Osteocyte (in vitro differentiated cells): ENCODE results near the gene MTCH2. TPM values are rescaled to one million over a fixed set of nuclear protein-coding genes. Genes with fewer than 3 reads are reported as not detected.
A peak's percentile ranks its signal among the peaks of the same experiment; 100 is the strongest.

Experiments used
- DNase-seq: peaks from one replicate; pipeline ENCODE4 v3.0.0; 2021; ENCODE audit warnings: mixed read lengths; ENCODE audit not compliant: unreplicated experiment; ENCODE audit errors: extremely low spot score
- H3K27ac Mint-ChIP-seq: one replicate; pipeline ENCODE4 v1.8.0; 2021; ENCODE audit warnings: mild to moderate bottlenecking, mixed read lengths; ENCODE audit not compliant: unreplicated experiment
- H3K27me3 Mint-ChIP-seq: one replicate; pipeline ENCODE4 v1.8.0; 2021; ENCODE audit warnings: mixed read lengths; ENCODE audit not compliant: unreplicated experiment
- H3K36me3 Mint-ChIP-seq: one replicate; pipeline ENCODE4 v1.8.0; 2021; ENCODE audit warnings: mixed read lengths; ENCODE audit not compliant: unreplicated experiment
- H3K4me1 Mint-ChIP-seq: one replicate; pipeline ENCODE4 v1.8.0; 2021; ENCODE audit warnings: mixed read lengths; ENCODE audit not compliant: unreplicated experiment
- H3K4me3 Mint-ChIP-seq: one replicate; pipeline ENCODE4 v1.8.0; 2021; ENCODE audit warnings: mild to moderate bottlenecking, moderate library complexity, mixed read lengths; ENCODE audit not compliant: unreplicated experiment
- H3K9me3 Mint-ChIP-seq: one replicate; pipeline ENCODE4 v1.8.0; 2021; ENCODE audit warnings: mixed read lengths; ENCODE audit not compliant: unreplicated experiment
- total RNA-seq: library from RNA; stranded (reverse); gene quantifications from 2 replicates; pipeline ENCODE4 v1.2.1, GENCODE V29; 2021
- TF ChIP-seq, protein P1 (sequence below): fragments of 200-600 bp; sonication (generic); IDR thresholded peaks from 2 replicates; pipeline ENCODE4 v1.5.0; 2021; ENCODE audit warnings: antibody characterized with exemption, mild to moderate bottlenecking, moderate library complexity

The MTCH2 gene
- total RNA-seq, 1 donor from 2014 or later = 84.4 TPM

DNA sequence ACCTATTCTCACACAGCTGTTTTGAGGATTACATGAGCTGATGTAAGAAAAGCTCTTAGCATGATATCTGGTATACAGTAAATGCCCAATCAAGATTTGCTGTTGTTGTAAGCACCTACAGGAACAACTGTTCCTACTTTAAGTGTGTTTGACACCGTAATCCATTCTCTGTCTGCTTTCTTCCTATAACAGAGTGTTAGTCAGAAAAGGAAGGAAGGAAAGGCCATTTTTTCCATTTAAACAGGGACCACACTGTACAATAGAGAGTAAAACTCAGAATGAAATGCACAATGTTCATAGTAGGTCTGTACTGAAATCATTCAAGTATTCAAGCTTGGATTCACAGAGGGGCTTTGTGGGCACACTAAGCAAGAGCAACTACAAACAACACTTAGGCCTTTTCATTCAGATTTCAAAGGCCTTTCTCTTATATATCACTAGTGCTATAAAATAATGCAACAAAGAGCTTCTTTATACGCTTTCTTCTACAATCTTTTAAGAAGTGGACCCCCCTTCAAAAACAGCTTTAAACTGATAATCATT lies 21.5 kb downstream of the MTCH2 start:
- H3K36me3 Mint-ChIP-seq = peaks cover 8% of the 10 kb centered on the region
- no peaks in the 10 kb centered on the region for H3K27me3 Mint-ChIP-seq
- H3K4me1 Mint-ChIP-seq = peaks cover 5% of the 10 kb centered on the region
- TF ChIP-seq, protein P1, sequence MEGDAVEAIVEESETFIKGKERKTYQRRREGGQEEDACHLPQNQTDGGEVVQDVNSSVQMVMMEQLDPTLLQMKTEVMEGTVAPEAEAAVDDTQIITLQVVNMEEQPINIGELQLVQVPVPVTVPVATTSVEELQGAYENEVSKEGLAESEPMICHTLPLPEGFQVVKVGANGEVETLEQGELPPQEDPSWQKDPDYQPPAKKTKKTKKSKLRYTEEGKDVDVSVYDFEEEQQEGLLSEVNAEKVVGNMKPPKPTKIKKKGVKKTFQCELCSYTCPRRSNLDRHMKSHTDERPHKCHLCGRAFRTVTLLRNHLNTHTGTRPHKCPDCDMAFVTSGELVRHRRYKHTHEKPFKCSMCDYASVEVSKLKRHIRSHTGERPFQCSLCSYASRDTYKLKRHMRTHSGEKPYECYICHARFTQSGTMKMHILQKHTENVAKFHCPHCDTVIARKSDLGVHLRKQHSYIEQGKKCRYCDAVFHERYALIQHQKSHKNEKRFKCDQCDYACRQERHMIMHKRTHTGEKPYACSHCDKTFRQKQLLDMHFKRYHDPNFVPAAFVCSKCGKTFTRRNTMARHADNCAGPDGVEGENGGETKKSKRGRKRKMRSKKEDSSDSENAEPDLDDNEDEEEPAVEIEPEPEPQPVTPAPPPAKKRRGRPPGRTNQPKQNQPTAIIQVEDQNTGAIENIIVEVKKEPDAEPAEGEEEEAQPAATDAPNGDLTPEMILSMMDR = no peak
- no peak overlapping the region for H3K27ac Mint-ChIP-seq
- no peaks in the 10 kb centered on the region for H3K9me3 Mint-ChIP-seq
- no peak for DNase-seq
- no peak overlapping the region for H3K4me3 Mint-ChIP-seq

DNA sequence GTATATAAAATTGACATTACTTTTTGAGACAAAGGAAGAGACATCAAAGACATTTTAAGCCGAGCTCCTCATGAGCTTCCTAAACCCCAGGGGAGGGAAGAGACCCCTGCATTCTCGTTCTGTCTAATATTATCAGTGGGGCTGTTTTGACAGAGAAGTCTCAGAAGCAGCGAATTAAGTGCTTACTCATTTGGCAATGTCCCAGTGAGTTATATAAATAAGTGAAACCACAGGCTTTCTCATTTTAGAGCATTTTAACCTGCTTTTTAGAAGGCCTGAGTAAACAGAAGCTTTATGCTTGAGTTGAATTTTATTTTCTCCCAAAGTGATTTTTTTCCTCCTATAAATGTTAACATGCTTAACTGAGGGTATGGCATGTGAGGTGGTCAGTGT lies 24.9 kb downstream of the MTCH2 start:
- Mint-ChIP-seq H3K9me3 (no peaks in the 10 kb centered on the region), H3K36me3 (peaks cover 4% of the 10 kb centered on the region), H3K4me3 (no peak overlapping the region), H3K4me1 (peaks cover 5% of the 10 kb centered on the region), H3K27me3 (no peaks in the 10 kb centered on the region), H3K27ac (no peak overlapping the region)
- no peak for DNase-seq
- TF ChIP-seq, protein P1 = no peak

DNA sequence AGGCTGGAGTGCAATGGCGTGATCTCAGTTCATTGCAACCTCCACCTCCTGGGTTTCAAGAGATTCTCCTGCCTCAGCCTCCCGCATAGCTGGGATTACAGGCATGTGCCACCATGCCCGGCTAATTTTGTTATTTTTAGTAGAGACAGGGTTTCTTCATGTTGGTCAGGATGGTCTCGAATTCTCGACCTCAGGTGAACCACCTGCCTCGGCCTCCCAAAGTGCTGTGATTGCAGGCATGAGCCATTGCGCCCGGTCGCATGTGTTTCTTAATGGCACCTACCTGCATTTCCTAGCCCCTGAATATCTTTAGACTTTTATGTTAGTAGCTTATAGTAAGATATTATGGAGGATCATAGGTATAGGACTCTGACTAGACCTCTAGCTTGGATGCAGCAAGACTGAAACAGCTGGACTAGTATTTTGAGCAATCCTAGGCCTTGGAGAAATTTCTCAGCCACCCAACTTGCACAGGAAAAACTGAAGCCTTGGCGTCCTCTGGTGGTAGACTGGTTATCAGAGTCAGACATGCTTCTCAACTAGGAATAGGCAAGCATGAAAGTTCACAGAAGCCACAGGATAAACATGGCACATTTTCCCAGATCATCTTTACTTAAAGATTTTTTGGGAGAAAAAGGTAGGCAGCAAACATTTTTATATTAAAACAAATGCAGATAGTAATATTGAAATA lies 25.5 kb downstream of the MTCH2 start:
- no peak for DNase-seq
- Mint-ChIP-seq H3K4me3 (no peak overlapping the region), H3K27me3 (no peaks in the 10 kb centered on the region), H3K27ac (no peak overlapping the region), H3K9me3 (no peaks in the 10 kb centered on the region), H3K4me1 (peaks cover 5% of the 10 kb centered on the region), H3K36me3 (peaks cover 4% of the 10 kb centered on the region)
- TF ChIP-seq, protein P1 = peak; percentile 62

DNA sequence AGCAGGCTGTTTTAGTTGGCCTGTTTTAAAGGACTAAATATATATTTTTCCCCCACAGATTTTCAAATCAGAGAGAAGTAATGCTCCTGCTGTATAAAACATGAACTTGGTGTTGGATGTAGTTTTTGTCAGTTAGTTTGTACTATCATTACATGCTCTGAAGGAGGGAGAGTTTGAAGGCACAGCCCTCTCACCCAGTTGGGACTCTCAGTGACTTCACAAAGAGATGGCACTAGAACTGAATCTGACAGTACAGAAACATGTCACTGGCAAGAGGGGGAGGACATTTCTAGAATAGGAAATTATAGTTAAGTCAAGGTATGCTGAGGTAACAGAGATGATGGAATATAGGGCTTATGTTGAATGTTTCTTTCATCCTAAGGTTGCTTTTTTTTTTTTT lies 27.1 kb downstream of the MTCH2 start:
- DNase-seq = no peak
- peaks cover 5% of the 10 kb centered on the region for H3K4me1 Mint-ChIP-seq
- TF ChIP-seq, protein P1 = no peak
- H3K27me3 Mint-ChIP-seq = no peaks in the 10 kb centered on the region
- H3K27ac Mint-ChIP-seq = no peak overlapping the region
- H3K9me3 Mint-ChIP-seq = no peaks in the 10 kb centered on the region
- H3K36me3 Mint-ChIP-seq = peaks cover 5% of the 10 kb centered on the region
- H3K4me3 Mint-ChIP-seq = no peak overlapping the region

DNA sequence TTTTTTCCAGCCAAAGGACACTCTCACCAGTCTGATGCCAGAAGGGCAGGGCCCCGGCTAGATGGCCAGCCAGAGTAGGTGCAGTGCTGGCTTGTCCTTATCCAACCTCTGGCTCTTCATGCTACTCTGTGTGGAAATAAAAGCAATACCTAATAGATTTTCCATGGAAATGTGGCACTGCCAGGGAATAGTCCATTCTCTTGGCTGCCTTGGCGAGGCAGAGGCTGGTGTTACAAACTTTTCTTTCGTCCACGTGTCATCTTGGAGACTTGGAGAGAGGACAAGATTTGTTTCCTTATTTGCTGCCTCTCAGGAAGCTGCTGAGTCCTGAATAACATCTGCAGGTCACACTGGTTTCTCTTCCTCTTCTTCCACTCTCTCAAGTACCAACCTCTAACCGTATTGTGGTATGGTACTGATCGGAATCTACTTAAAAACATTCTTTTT lies 31.0 kb downstream of the MTCH2 start:
- H3K4me1 Mint-ChIP-seq = peaks cover 19% of the 10 kb centered on the region
- no peaks in the 10 kb centered on the region for H3K9me3 Mint-ChIP-seq
- H3K27me3 Mint-ChIP-seq = no peaks in the 10 kb centered on the region
- no peak overlapping the region for H3K4me3 Mint-ChIP-seq
- DNase-seq = no peak
- TF ChIP-seq, protein P1 = no peak
- no peak overlapping the region for H3K27ac Mint-ChIP-seq
- peaks cover 3% of the 10 kb centered on the region for H3K36me3 Mint-ChIP-seq
